Skeletal muscle tissue (tissue), 4 donors: ENCODE data around the gene SOAT2. TPM values are rescaled to one million over a fixed set of nuclear protein-coding genes. Genes with fewer than 3 reads are reported as not detected.
"Not testable (repeated sequence)": the region's sequence is repeated elsewhere in the genome, so short reads cannot be mapped to it uniquely, and the experiment has no call there.

Source experiments
- H3K27ac ChIP-seq: one replicate; pipeline ENCODE4 v1.7.0; 2013; ENCODE audit warnings: mild to moderate bottlenecking, low read depth, low read length, inconsistent platforms
- H3K27me3 ChIP-seq, 3 donors: one replicate each; pipeline ENCODE4 v1.7.0; 2013; ENCODE audit warnings: low read length in 3 of 3; ENCODE audit not compliant: control insufficient read depth in 3 of 3, insufficient read depth in 3 of 3
- H3K36me3 ChIP-seq, 3 donors: one replicate each; pipeline ENCODE4 v1.7.0; 2013; ENCODE audit warnings: low read length in 3 of 3; ENCODE audit not compliant: control insufficient read depth in 3 of 3, insufficient read depth in 3 of 3
- H3K4me1 ChIP-seq, 3 donors: one replicate each; pipeline ENCODE4 v1.7.0; 2013; ENCODE audit warnings: low read length in 3 of 3, mild to moderate bottlenecking in 3 of 3; ENCODE audit not compliant: control insufficient read depth in 3 of 3, insufficient read depth in 3 of 3
- H3K4me3 ChIP-seq, 3 donors: one replicate each; pipeline ENCODE4 v1.7.0; 2013; ENCODE audit warnings: low read length in 3 of 3
- H3K9ac ChIP-seq, 3 donors: one replicate each; pipeline ENCODE4 v1.7.0; 2013; ENCODE audit warnings: low read length in 3 of 3, mild to moderate bottlenecking in 3 of 3, moderate library complexity in 2 of 3, low read depth in 1 of 3
- H3K9me3 ChIP-seq, 3 donors: one replicate each; pipeline ENCODE4 v1.7.0; 2013; ENCODE audit warnings: low read length in 3 of 3; ENCODE audit not compliant: control insufficient read depth in 3 of 3
- total RNA-seq: library from RNA; depleted of rRNA; stranded (reverse); fragments of >200 nt; gene quantifications from one replicate; pipeline ENCODE4 v1.2.3, GENCODE V29; 2014
- donor health status: Osteomylitis.

The SOAT2 gene
- total RNA-seq, 1 donor from 2014 or later = under 0.01 TPM

- no peak overlapping the region for H3K9ac ChIP-seq
- H3K4me3 ChIP-seq = no peak overlapping the region
- H3K4me1 ChIP-seq = peaks cover 0 to 8% (median 5%) of the 10 kb centered on the region in 3 donors
- H3K9me3 ChIP-seq = no peaks in the 10 kb centered on the region
- H3K27ac ChIP-seq = no peak overlapping the region
- H3K36me3 ChIP-seq = no peaks in the 10 kb centered on the region
- H3K27me3 ChIP-seq = no peaks in the 10 kb centered on the region
These were observed 2.6 kb downstream of the SOAT2 start for GRCh38 chr12:53105712-53106439.

- Histone ChIP-seq H3K4me1 (peaks cover 0 to 8% (median 5%) of the 10 kb centered on the region in 3 donors), H3K9ac (no peak overlapping the region), H3K9me3 (no peaks in the 10 kb centered on the region), H3K36me3 (no peaks in the 10 kb centered on the region), H3K27me3 (no peaks in the 10 kb centered on the region), H3K4me3 (no peak overlapping the region), H3K27ac (no peak overlapping the region)
These were observed 3.8 kb downstream of the SOAT2 start for GRCh38 chr12:53107122-53107521.

GRCh38 chr12:53112431-53112830 is 9.1 kb downstream of the SOAT2 start:
- peaks cover 7 to 25% (median 20%) of the 10 kb centered on the region in 3 donors for H3K4me1 ChIP-seq
- not testable (repeated sequence) for H3K4me3 ChIP-seq, H3K9me3 ChIP-seq, H3K36me3 ChIP-seq, H3K27me3 ChIP-seq, H3K27ac ChIP-seq, H3K9ac ChIP-seq

GRCh38 chr12:53113136-53113705 is 9.9 kb downstream of the SOAT2 start:
- H3K27me3 ChIP-seq = no peaks in the 10 kb centered on the region
- H3K27ac ChIP-seq = no peak overlapping the region
- H3K36me3 ChIP-seq = no peaks in the 10 kb centered on the region
- no peaks in the 10 kb centered on the region for H3K9me3 ChIP-seq
- no peak overlapping the region for H3K9ac ChIP-seq
- H3K4me3 ChIP-seq = no peak overlapping the region
- peaks cover 7 to 25% (median 20%) of the 10 kb centered on the region in 3 donors for H3K4me1 ChIP-seq

- peaks cover 7 to 25% (median 20%) of the 10 kb centered on the region in 3 donors for H3K4me1 ChIP-seq
- H3K27ac ChIP-seq = no peak overlapping the region
- no peaks in the 10 kb centered on the region for H3K9me3 ChIP-seq
These were observed 10.7 kb downstream of the SOAT2 start for GRCh38 chr12:53113951-53114350.

GRCh38 chr12:53115112-53115890 is 12.0 kb downstream of the SOAT2 start:
- H3K36me3 ChIP-seq = no peaks in the 10 kb centered on the region
- peaks cover 7 to 25% (median 20%) of the 10 kb centered on the region in 3 donors for H3K4me1 ChIP-seq
- no peak overlapping the region for H3K4me3 ChIP-seq
- H3K27ac ChIP-seq = peak overlapping the region; percentile 72
- no peaks in the 10 kb centered on the region for H3K27me3 ChIP-seq
- H3K9me3 ChIP-seq = no peaks in the 10 kb centered on the region
- peak overlapping the region in 1 of 3 donors; percentile 50 for H3K9ac ChIP-seq

More at GRCh38 chr12:53113951-53114350, 10.7 kb downstream of the SOAT2 start:
- Histone ChIP-seq H3K9ac (no peak overlapping the region), H3K4me3 (no peak overlapping the region), H3K27me3 (no peaks in the 10 kb centered on the region), H3K36me3 (no peaks in the 10 kb centered on the region)

GRCh38 chr12:53115891-53116648 is 12.8 kb downstream of the SOAT2 start:
- H3K9me3 ChIP-seq = no peaks in the 10 kb centered on the region
- peak overlapping the region in 1 of 3 donors; percentile 45 for H3K4me3 ChIP-seq
- peak overlapping the region in 2 of 3 donors; percentile 50 to 62 for H3K9ac ChIP-seq
- H3K4me1 ChIP-seq = peaks cover 7 to 25% (median 20%) of the 10 kb centered on the region in 3 donors
- no peaks in the 10 kb centered on the region for H3K27me3 ChIP-seq
- no peaks in the 10 kb centered on the region for H3K36me3 ChIP-seq
- peak overlapping the region; percentile 72 for H3K27ac ChIP-seq

GRCh38 chr12:53118751-53119300 is 15.5 kb downstream of the SOAT2 start:
- H3K27ac ChIP-seq = no peak overlapping the region
- no peak overlapping the region for H3K9ac ChIP-seq
- H3K9me3 ChIP-seq = no peaks in the 10 kb centered on the region
- peaks cover 7 to 25% (median 20%) of the 10 kb centered on the region in 3 donors for H3K4me1 ChIP-seq
- no peaks in the 10 kb centered on the region for H3K27me3 ChIP-seq
- H3K36me3 ChIP-seq = no peaks in the 10 kb centered on the region
- no peak overlapping the region for H3K4me3 ChIP-seq

GRCh38 chr12:53120685-53121525 is 17.6 kb downstream of the SOAT2 start:
- H3K9ac ChIP-seq = no peak overlapping the region
- H3K4me1 ChIP-seq = peaks cover 7 to 9% (median 8%) of the 10 kb centered on the region in 3 donors
- no peak overlapping the region for H3K4me3 ChIP-seq
- no peaks in the 10 kb centered on the region for H3K9me3 ChIP-seq
- H3K27ac ChIP-seq = no peak overlapping the region
- no peaks in the 10 kb centered on the region for H3K27me3 ChIP-seq
- no peaks in the 10 kb centered on the region for H3K36me3 ChIP-seq
